HepG2 (cell line): Measurements from ENCODE around the gene LUC7L. TPM values are rescaled to one million over a fixed set of nuclear protein-coding genes. Genes with fewer than 3 reads are reported as not detected.
A peak's percentile ranks its signal among the peaks of the same experiment; 100 is the strongest.

Experiments used
- EHMT2 ChIP-seq: fragments of 200-600 bp; sonication (generic); IDR thresholded peaks from 2 replicates; pipeline ENCODE4 v1.7.0; 2017; ENCODE audit warnings: antibody characterized with exemption, low read depth, low read length, borderline replicate concordance
- ETV6 ChIP-seq: sonication (generic); formaldehyde crosslinking; conservative IDR thresholded peaks from 2 replicates; pipeline ENCODE4 v1.4.0; 2020; ENCODE audit warnings: missing genetic modification reagents
- KDM2A ChIP-seq: sonication (generic); formaldehyde crosslinking; IDR thresholded peaks from 2 replicates; pipeline ENCODE4 v1.4.0; 2020; ENCODE audit warnings: low read depth, missing genetic modification reagents, borderline replicate concordance
- MIER2 ChIP-seq: IDR thresholded peaks from 2 replicates; pipeline ENCODE4 v1.6.1; 2016; ENCODE audit warnings: missing biosample characterization, missing genetic modification reagents
- NRL ChIP-seq: sonication (generic); formaldehyde crosslinking; IDR thresholded peaks from 2 replicates; pipeline ENCODE4 v1.5.0; 2020; ENCODE audit warnings: missing genetic modification reagents, mild to moderate bottlenecking, moderate library complexity, borderline replicate concordance
- REL ChIP-seq: sonication (generic); formaldehyde crosslinking; conservative IDR thresholded peaks from 2 replicates; pipeline ENCODE4 v1.8.0; 2022; ENCODE audit warnings: mild to moderate bottlenecking, missing genetic modification reagents, moderate library complexity
- SIX4 ChIP-seq: sonication (generic); formaldehyde crosslinking; IDR thresholded peaks from 2 replicates; pipeline ENCODE4 v1.4.0; 2020; ENCODE audit warnings: missing genetic modification reagents
- YEATS2 ChIP-seq: sonication (generic); formaldehyde crosslinking; IDR thresholded peaks from 2 replicates; pipeline ENCODE4 v1.4.0; 2020; ENCODE audit warnings: missing genetic modification reagents, borderline replicate concordance
- ZBTB20 ChIP-seq: sonication (generic); formaldehyde crosslinking; IDR thresholded peaks from 2 replicates; pipeline ENCODE4 v1.8.1; 2023; ENCODE audit warnings: missing genetic modification reagents, low read depth, mild to moderate bottlenecking, borderline replicate concordance
- ZNF232 ChIP-seq: sonication (generic); formaldehyde crosslinking; IDR thresholded peaks from 2 replicates; pipeline ENCODE4 v1.4.0; 2020; ENCODE audit warnings: missing genetic modification reagents, borderline replicate concordance
- ZNF331 ChIP-seq: sonication (generic); formaldehyde crosslinking; IDR thresholded peaks from 2 replicates; pipeline ENCODE4 v1.4.0; 2020; ENCODE audit warnings: missing genetic modification reagents
- ZNF563 ChIP-seq: sonication (generic); formaldehyde crosslinking; IDR thresholded peaks from 2 replicates; pipeline ENCODE4 v1.8.0; 2022; ENCODE audit warnings: mild to moderate bottlenecking, moderate library complexity, missing genetic modification reagents
- polyA plus RNA-seq, 8 experiments: library from polyadenylated mRNA; depleted of rRNA in 3 of 8; stranded (reverse) in 7 of 8; unstranded in 1 of 8; fragments of >200 nt; fragmentation: Illumina TruSeq in 4 of 8; extraction: Trizol in 4 of 8; gene quantifications; 2 replicates each; pipeline versions ENCODE4 v1.2.1 to v1.2.3, GENCODE V29; 2011 to 2016; ENCODE audit warnings: low read depth in 4 of 8, missing spikeins in 1 of 8, mixed read lengths in 1 of 8; ENCODE audit not compliant: insufficient read depth in 1 of 8
- total RNA-seq, 5 experiments: library from RNA; depleted of rRNA; stranded (reverse); fragments of >200 nt; fragmentation: Illumina TruSeq; extraction: Trizol; gene quantifications; 2 replicates each; pipeline ENCODE4 v1.2.3, GENCODE V29; 2016; ENCODE audit warnings: low read depth in 1 of 5
- TF ChIP-seq, protein P1 (sequence below): sonication (generic); formaldehyde crosslinking; IDR thresholded peaks from 2 replicates; pipeline ENCODE4 v1.4.0; 2020; ENCODE audit warnings: missing genetic modification reagents
- TF ChIP-seq, protein P2 (sequence below): sonication (generic); formaldehyde crosslinking; IDR thresholded peaks from 2 replicates; pipeline ENCODE4 v1.4.0; 2020; ENCODE audit warnings: missing genetic modification reagents
- TF ChIP-seq, protein P3 (sequence below): sonication (generic); formaldehyde crosslinking; IDR thresholded peaks from 2 replicates; pipeline ENCODE4 v1.5.1; 2020; ENCODE audit warnings: mild to moderate bottlenecking, missing genetic modification reagents, moderate library complexity

Gene LUC7L
- total and polyA plus RNA-seq, 2 of the 13 experiments (the other 11 are each of a cell fraction or from before 2014, with no cell fraction given), result 48.7 to 56.9 TPM

DNA sequence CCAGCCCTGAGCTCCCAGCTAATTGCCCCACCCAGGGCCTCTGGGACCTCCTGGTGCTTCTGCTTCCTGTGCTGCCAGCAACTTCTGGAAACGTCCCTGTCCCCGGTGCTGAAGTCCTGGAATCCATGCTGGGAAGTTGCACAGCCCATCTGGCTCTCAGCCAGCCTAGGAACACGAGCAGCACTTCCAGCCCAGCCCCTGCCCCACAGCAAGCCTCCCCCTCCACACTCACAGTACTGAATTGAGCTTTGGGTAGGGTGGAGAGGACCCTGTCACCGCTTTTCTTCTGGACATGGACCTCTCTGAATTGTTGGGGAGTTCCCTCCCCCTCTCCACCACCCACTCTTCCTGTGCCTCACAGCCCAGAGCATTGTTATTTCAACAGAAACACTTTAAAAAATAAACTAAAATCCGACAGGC, 59.2 kb downstream of the LUC7L start (continued):
- TF ChIP-seq, protein P1, sequence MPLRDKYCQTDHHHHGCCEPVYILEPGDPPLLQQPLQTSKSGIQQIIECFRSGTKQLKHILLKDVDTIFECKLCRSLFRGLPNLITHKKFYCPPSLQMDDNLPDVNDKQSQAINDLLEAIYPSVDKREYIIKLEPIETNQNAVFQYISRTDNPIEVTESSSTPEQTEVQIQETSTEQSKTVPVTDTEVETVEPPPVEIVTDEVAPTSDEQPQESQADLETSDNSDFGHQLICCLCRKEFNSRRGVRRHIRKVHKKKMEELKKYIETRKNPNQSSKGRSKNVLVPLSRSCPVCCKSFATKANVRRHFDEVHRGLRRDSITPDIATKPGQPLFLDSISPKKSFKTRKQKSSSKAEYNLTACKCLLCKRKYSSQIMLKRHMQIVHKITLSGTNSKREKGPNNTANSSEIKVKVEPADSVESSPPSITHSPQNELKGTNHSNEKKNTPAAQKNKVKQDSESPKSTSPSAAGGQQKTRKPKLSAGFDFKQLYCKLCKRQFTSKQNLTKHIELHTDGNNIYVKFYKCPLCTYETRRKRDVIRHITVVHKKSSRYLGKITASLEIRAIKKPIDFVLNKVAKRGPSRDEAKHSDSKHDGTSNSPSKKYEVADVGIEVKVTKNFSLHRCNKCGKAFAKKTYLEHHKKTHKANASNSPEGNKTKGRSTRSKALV (CRISPR knock-in tag), result peak; percentile 41; the same call in 1 of the 2 replicates
- TF ChIP-seq ZBTB20 (CRISPR knock-in tag), result peak; percentile 53; the same call in 1 of the 2 replicates
- 0 out of 2 replicates have a peak, but pooled peaks have one; percentile 18 for TF ChIP-seq NRL (CRISPR knock-in tag)
- TF ChIP-seq, protein P2, sequence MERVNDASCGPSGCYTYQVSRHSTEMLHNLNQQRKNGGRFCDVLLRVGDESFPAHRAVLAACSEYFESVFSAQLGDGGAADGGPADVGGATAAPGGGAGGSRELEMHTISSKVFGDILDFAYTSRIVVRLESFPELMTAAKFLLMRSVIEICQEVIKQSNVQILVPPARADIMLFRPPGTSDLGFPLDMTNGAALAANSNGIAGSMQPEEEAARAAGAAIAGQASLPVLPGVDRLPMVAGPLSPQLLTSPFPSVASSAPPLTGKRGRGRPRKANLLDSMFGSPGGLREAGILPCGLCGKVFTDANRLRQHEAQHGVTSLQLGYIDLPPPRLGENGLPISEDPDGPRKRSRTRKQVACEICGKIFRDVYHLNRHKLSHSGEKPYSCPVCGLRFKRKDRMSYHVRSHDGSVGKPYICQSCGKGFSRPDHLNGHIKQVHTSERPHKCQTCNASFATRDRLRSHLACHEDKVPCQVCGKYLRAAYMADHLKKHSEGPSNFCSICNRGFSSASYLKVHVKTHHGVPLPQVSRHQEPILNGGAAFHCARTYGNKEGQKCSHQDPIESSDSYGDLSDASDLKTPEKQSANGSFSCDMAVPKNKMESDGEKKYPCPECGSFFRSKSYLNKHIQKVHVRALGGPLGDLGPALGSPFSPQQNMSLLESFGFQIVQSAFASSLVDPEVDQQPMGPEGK (CRISPR knock-in tag), result peak; percentile 16; the same call in 1 of the 2 replicates
- TF ChIP-seq KDM2A (CRISPR knock-in tag), result 0 out of 2 replicates have a peak, but pooled peaks have one; percentile 42
- peak; percentile 37; the same call in 1 of the 2 replicates for TF ChIP-seq YEATS2
- 0 out of 2 replicates have a peak, but pooled peaks have one; percentile 52 for TF ChIP-seq ETV6 (CRISPR knock-in tag)
- TF ChIP-seq SIX4 (CRISPR knock-in tag), result 0 out of 2 replicates have a peak, but pooled peaks have one; percentile 15
- TF ChIP-seq EHMT2, result peak; percentile 67; the same call in 1 of the 2 replicates
- TF ChIP-seq, protein P3, sequence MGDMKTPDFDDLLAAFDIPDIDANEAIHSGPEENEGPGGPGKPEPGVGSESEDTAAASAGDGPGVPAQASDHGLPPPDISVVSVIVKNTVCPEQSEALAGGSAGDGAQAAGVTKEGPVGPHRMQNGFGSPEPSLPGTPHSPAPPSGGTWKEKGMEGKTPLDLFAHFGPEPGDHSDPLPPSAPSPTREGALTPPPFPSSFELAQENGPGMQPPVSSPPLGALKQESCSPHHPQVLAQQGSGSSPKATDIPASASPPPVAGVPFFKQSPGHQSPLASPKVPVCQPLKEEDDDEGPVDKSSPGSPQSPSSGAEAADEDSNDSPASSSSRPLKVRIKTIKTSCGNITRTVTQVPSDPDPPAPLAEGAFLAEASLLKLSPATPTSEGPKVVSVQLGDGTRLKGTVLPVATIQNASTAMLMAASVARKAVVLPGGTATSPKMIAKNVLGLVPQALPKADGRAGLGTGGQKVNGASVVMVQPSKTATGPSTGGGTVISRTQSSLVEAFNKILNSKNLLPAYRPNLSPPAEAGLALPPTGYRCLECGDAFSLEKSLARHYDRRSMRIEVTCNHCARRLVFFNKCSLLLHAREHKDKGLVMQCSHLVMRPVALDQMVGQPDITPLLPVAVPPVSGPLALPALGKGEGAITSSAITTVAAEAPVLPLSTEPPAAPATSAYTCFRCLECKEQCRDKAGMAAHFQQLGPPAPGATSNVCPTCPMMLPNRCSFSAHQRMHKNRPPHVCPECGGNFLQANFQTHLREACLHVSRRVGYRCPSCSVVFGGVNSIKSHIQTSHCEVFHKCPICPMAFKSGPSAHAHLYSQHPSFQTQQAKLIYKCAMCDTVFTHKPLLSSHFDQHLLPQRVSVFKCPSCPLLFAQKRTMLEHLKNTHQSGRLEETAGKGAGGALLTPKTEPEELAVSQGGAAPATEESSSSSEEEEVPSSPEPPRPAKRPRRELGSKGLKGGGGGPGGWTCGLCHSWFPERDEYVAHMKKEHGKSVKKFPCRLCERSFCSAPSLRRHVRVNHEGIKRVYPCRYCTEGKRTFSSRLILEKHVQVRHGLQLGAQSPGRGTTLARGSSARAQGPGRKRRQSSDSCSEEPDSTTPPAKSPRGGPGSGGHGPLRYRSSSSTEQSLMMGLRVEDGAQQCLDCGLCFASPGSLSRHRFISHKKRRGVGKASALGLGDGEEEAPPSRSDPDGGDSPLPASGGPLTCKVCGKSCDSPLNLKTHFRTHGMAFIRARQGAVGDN (CRISPR knock-in tag), result peak; percentile 34
- 0 out of 2 replicates have a peak, but pooled peaks have one; percentile 38 for TF ChIP-seq REL (CRISPR knock-in tag)
- peak; percentile 78 for TF ChIP-seq ZNF331 (CRISPR knock-in tag)
- TF ChIP-seq ZNF563, result peak; percentile 50; the same call in 1 of the 2 replicates
- 0 out of 2 replicates have a peak, but pooled peaks have one; percentile 35 for TF ChIP-seq ZNF232 (CRISPR knock-in tag)
- peak; percentile 96 for TF ChIP-seq MIER2 (CRISPR knock-in tag)
